GM06990 (cell line): ENCODE data around the gene ZNF184.

ENCODE experiments used
- DNase-seq: peaks from one replicate; pipeline ENCODE4 v3.0.0-alpha.2; 2011; ENCODE audit not compliant: insufficient read length; ENCODE audit errors: extremely low read depth
- H3K27me3 ChIP-seq: replicated peaks from 2 replicates; pipeline ENCODE4 v1.6.0; 2011; ENCODE audit warnings: low read length; ENCODE audit not compliant: control insufficient read depth, insufficient read depth
- H3K36me3 ChIP-seq: 2 replicates; pipeline ENCODE4 v1.5.1; 2011; ENCODE audit warnings: low read length; ENCODE audit not compliant: control insufficient read depth, insufficient read depth
- H3K4me3 ChIP-seq: replicated peaks from 2 replicates; pipeline ENCODE4 v1.5.1; 2011; ENCODE audit warnings: low read depth, mild to moderate bottlenecking, control low read depth, low read length
- CTCF ChIP-seq: IDR thresholded peaks from 2 replicates; pipeline ENCODE4 v1.5.1; 2011; ENCODE audit warnings: low read length, control low read depth, mild to moderate bottlenecking, inconsistent platforms; ENCODE audit not compliant: insufficient read depth, poor library complexity, severe bottlenecking

ZNF184 gene

DNA sequence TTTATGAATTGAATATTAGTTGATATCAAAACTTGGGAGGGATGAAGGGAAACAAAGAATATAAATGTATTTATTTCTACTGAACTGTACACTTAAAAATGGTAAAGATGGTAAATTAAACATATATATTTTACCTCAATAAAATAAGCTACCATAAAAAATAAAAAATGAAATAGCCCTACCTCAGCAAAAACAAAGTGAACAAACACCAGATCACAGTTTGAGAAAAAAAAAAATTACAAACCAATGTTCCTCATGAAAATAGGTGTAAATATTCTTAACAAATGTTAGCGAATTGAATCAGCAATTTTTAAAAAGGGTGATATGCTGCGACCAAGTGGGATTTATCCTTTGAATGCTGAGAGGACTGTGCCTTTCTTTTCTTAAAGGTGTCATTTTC, 28.3 kb upstream of the ZNF184 start:
- Histone ChIP-seq H3K36me3 (no peaks in the 10 kb centered on the region), H3K27me3 (no peaks in the 10 kb centered on the region), H3K4me3 (no peak overlapping the region)
- no peak for TF ChIP-seq CTCF
- DNase-seq, result no peak

DNA sequence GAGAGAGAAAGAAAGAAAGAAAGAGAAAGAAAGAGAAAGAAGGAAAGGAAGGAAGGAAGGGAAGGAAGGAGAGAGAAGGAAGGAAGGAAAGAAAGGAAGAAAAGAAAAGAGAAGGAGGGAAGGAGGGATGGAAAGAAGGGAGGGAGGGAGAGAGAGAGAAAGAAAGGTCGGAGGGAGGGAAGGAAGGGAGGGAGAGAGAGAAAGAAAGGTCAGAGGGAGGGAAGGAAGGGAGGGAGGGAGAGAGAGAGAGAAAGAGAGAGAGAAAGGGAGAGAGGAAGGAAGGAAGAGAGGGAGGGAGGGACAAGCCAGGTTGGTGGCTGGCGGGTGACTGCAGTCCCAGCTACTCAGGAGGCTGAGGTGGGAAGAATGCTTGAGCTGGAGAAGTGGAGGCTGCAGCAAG, 27.3 kb upstream of the ZNF184 start:
- Histone ChIP-seq H3K4me3 (no peak overlapping the region), H3K36me3 (no peaks in the 10 kb centered on the region), H3K27me3 (no peaks in the 10 kb centered on the region)
- TF ChIP-seq CTCF, result no peak
- no peak for DNase-seq

DNA sequence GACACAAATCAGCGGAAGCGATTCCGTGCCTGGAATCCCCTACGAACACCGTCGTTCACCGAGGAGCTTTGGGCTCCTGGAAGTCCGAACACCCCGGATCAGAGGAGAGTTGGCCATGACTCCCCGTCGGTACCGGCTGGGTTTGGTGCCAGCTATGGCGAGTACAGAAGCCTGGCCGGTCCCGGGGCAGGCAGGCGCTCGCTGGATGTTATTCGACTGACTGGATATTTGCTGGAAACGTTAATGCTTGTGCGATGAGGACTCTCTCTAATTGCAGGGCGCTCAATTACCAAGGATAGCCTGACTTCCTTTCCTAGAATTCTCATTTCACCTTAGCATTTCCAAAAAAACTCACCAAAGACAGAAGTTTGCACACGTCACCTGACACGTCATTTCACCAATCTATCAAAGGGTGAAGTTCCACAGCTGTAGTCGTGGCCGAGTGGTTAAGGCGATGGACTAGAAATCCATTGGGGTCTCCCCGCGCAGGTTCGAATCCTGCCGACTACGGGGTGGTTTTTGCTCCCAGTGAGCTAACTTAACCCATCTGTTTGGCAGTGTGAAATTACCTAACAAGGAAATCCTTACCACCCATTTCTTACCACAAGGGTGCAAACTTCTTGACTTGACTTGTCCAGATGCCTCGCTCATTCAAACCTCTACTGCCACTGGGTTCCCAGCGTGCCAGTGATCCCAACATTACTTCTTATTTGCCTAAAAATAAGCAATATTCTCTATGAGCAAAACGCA, 22.7 kb upstream of the ZNF184 start:
- no peaks in the 10 kb centered on the region for H3K27me3 ChIP-seq
- H3K36me3 ChIP-seq, result no peaks in the 10 kb centered on the region
- TF ChIP-seq CTCF, result no peak
- peak overlapping the region; percentile 62 for H3K4me3 ChIP-seq
- peak; percentile 81 for DNase-seq

GRCh38 chr6:27494987-27495385, 22.1 kb upstream of the ZNF184 start:
- TF ChIP-seq CTCF, result no peak
- DNase-seq, result no peak
- peak overlapping the region; percentile 62 for H3K4me3 ChIP-seq
- H3K27me3 ChIP-seq, result no peaks in the 10 kb centered on the region
- H3K36me3 ChIP-seq, result no peaks in the 10 kb centered on the region

DNA sequence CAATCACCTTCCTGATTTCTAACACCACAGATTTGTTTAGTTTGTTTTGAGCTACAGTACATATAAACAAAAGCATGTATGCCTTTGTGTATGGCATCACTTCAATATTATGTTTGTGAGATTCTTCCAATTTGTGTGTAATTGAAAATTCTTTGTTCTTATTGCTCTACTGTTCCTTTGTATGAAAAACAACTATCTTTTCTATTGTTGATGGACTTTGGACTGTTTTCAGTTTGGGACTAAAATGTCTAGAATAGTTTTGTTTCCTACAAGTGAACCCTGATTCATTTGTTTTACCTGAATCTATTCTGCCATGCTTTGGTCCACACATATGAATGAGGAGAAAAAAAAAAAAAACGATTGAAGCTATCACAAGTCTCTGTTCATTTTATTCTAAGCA, 21.2 kb upstream of the ZNF184 start:
- H3K36me3 ChIP-seq, result no peaks in the 10 kb centered on the region
- TF ChIP-seq CTCF, result no peak
- DNase-seq, result no peak
- no peak overlapping the region for H3K4me3 ChIP-seq
- H3K27me3 ChIP-seq, result no peaks in the 10 kb centered on the region
